ENCODE results near the gene ASXL3.

DNA sequence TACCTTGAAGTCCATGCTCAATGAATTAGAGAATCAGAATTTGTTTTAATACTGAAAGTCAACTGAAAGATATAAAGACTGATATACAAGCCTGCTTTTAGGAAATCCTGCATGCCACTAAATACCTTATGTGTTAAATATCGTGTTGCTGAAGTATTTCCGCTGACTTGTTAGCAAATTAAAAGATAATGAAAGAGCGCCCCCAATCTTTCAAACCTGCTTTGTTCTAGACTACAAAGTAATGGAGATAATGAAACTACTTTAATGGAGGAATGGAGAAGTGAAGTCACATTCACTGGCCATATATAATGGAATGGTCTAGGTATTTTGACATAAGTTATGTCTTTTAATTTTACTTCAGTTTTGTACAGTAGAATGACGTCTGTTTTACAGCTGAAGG lies 95.7 kb downstream of the ASXL3 start:
- TF ChIP-seq, protein P1, sequence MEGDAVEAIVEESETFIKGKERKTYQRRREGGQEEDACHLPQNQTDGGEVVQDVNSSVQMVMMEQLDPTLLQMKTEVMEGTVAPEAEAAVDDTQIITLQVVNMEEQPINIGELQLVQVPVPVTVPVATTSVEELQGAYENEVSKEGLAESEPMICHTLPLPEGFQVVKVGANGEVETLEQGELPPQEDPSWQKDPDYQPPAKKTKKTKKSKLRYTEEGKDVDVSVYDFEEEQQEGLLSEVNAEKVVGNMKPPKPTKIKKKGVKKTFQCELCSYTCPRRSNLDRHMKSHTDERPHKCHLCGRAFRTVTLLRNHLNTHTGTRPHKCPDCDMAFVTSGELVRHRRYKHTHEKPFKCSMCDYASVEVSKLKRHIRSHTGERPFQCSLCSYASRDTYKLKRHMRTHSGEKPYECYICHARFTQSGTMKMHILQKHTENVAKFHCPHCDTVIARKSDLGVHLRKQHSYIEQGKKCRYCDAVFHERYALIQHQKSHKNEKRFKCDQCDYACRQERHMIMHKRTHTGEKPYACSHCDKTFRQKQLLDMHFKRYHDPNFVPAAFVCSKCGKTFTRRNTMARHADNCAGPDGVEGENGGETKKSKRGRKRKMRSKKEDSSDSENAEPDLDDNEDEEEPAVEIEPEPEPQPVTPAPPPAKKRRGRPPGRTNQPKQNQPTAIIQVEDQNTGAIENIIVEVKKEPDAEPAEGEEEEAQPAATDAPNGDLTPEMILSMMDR (IDR thresholded peaks at IDR 0.05 in 2 of 3, conservative IDR thresholded peaks at IDR 0.05 in 1 of 3; ENCODE audit: control insufficient read depth in 2 of 3, extremely low read depth in 1 of 3, insufficient read depth in 1 of 3, low read depth in 3 of 3, low read length in 3 of 3), result no peak
- no peak for TF ChIP-seq CHD4 (IDR thresholded peaks at IDR 0.05)
- TF ChIP-seq NFXL1 (IDR thresholded peaks at IDR 0.05; ENCODE audit: borderline replicate concordance), result no peak
- TF ChIP-seq, protein P2, sequence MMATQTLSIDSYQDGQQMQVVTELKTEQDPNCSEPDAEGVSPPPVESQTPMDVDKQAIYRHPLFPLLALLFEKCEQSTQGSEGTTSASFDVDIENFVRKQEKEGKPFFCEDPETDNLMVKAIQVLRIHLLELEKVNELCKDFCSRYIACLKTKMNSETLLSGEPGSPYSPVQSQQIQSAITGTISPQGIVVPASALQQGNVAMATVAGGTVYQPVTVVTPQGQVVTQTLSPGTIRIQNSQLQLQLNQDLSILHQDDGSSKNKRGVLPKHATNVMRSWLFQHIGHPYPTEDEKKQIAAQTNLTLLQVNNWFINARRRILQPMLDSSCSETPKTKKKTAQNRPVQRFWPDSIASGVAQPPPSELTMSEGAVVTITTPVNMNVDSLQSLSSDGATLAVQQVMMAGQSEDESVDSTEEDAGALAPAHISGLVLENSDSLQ (IDR thresholded peaks at IDR 0.05), result no peak
- no peak for TF ChIP-seq TAF1 (IDR thresholded peaks at IDR 0.05; ENCODE audit: borderline replicate concordance, low read depth, low read length)
- no peak for TF ChIP-seq SIX5 (IDR thresholded peaks at IDR 0.05; ENCODE audit: low read depth, low read length, severe bottlenecking)
- no peak for TF ChIP-seq POLR2A (IDR thresholded peaks at IDR 0.05; ENCODE audit: low read depth, low read length)
- no peak for TF ChIP-seq GATAD2B (conservative IDR thresholded peaks at IDR 0.05; ENCODE audit: low read depth)
- TF ChIP-seq, protein P3, sequence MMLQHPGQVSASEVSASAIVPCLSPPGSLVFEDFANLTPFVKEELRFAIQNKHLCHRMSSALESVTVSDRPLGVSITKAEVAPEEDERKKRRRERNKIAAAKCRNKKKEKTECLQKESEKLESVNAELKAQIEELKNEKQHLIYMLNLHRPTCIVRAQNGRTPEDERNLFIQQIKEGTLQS (IDR thresholded peaks at IDR 0.05; ENCODE audit: borderline replicate concordance, extremely low read depth, low read depth, low read length), result no peak
- TF ChIP-seq, protein P4, sequence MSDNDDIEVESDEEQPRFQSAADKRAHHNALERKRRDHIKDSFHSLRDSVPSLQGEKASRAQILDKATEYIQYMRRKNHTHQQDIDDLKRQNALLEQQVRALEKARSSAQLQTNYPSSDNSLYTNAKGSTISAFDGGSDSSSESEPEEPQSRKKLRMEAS (IDR thresholded peaks at IDR 0.05; ENCODE audit: low read depth, low read length), result no peak

Data from GM12878 (cell line).